OCI-LY3 (cell line): ENCODE results near the gene COX6B2.
A peak's percentile ranks its signal among the peaks of the same experiment; 100 is the strongest.

Experiments
- H2AFZ ChIP-seq: fragments of 200-600, 300-600 bp; shearing (Covaris generic); 2 replicates; pipeline ENCODE4 v1.6.0; 2014; ENCODE audit warnings: antibody characterized with exemption, low read depth, low read length
- H3K27ac ChIP-seq: fragments of 200-600, 300-600 bp; sonication (generic); 2 replicates; pipeline ENCODE4 v1.5.1; 2014; ENCODE audit warnings: mild to moderate bottlenecking, low read length, moderate library complexity, mixed read lengths
- H3K27me3 ChIP-seq: fragments of 200-600, 300-600 bp; sonication (generic); 2 replicates; pipeline ENCODE4 v1.6.1; 2014; ENCODE audit warnings: low read depth, low read length, mixed read lengths
- H3K36me3 ChIP-seq: fragments of 200-600, 300-600 bp; sonication (generic); replicated peaks from 2 replicates; pipeline ENCODE3; 2014; ENCODE audit warnings: low read depth, low read length, mixed read lengths
- H3K4me1 ChIP-seq: fragments of 300-600, 200-600 bp; sonication (generic); 2 replicates; pipeline ENCODE4 v1.6.1; 2014; ENCODE audit warnings: low read length, mixed read lengths
- H3K4me2 ChIP-seq: fragments of 200-600, 300-600 bp; sonication (generic); 2 replicates; pipeline ENCODE4 v1.6.1; 2014; ENCODE audit warnings: low read length, mixed read lengths
- H3K4me3 ChIP-seq: fragments of 300-600, 200-600 bp; sonication (generic); 2 replicates; pipeline ENCODE4 v1.5.1; 2014; ENCODE audit warnings: antibody characterized with exemption, mild to moderate bottlenecking, low read length, moderate library complexity
- H3K79me2 ChIP-seq: fragments of 300-600, 200-600 bp; shearing (Covaris generic); 2 replicates; pipeline ENCODE4 v1.6.1; 2014; ENCODE audit warnings: mild to moderate bottlenecking, low read length, mixed read lengths
- H3K9ac ChIP-seq: fragments of 300-600, 200-600 bp; shearing (Covaris generic); 2 replicates; pipeline ENCODE4 v1.6.0; 2014; ENCODE audit warnings: mild to moderate bottlenecking, low read length, moderate library complexity
- H3K9me3 ChIP-seq: fragments of 200-600, 300-600 bp; shearing (Covaris generic); 2 replicates; pipeline ENCODE4 v1.6.1; 2014; ENCODE audit warnings: low read length, mixed read lengths; ENCODE audit not compliant: insufficient read depth
- H4K20me1 ChIP-seq: fragments of 200-600, 300-600 bp; sonication (generic); 2 replicates; pipeline ENCODE4 v1.6.1; 2016; ENCODE audit warnings: low read length, mixed read lengths; ENCODE audit not compliant: insufficient read depth
- EZH2phosphoT487 ChIP-seq: fragments of 200-600 bp; shearing (Covaris generic); IDR thresholded peaks from 2 replicates; pipeline ENCODE4 v1.6.1; 2018; ENCODE audit warnings: antibody characterized with exemption, mixed run types, low read depth
- TF ChIP-seq, protein P1 (sequence below): fragments of 200-600, 300-600 bp; sonication (generic); IDR thresholded peaks from 2 replicates; pipeline ENCODE4 v1.5.1; 2014; ENCODE audit warnings: antibody characterized with exemption, low read length, low read depth

The COX6B2 gene

DNA sequence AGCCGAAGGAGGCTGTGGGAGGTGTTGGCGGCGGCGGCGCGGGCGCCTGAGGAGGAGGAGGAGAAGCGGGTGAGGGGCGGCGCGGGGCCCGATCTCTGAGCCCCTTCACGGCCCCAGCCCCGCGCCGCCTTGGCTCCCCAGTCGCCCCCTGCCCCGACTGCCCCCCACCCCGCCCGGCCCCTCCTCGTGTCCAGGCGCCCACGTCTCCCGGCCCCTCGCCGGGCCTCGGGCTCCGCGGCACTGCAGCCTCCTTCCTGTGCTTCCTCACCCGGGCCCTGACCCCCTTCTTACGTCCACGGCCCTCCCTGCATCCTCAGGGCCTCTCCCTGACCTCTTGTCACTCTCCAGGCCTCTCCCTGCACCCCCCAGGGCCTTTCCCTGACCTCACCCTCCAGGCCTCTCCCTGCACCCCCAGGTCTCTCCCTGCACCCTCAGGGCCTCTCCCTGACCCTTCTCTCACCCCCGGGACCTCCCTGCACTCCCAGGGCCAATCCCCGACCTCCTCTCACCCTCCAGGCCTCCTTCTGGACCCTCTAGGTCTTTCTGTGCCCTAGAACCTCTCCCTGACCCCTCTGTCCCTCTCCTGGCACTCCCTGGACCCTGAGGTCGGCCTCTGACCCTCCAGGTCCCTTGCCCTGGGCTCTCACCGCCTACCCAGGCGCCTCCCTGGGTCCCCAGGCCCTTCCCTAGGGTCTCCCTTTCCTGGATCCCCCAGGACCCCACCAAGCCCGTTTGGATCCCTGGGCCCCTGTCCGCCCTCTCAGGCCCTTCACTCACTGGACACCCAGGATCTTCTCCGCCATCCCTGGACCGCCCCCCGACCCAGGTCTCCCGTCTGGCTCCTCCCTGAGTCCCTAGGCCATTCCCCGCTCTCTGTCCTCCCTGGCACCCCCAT is 14.4 kb downstream of the COX6B2 start:
- H4K20me1 ChIP-seq: no peaks in the 10 kb centered on the region
- peaks cover 9% of the 10 kb centered on the region; the same call in 1 of the 2 replicates for H3K4me1 ChIP-seq
- no peaks in the 10 kb centered on the region for H3K9me3 ChIP-seq
- peak overlapping the region; percentile 87 for H3K4me2 ChIP-seq
- H2AFZ ChIP-seq: no peak overlapping the region
- peaks cover 8% of the 10 kb centered on the region; the same call in 1 of the 2 replicates for H3K79me2 ChIP-seq
- peak overlapping the region; percentile 94 for H3K9ac ChIP-seq
- H3K27ac ChIP-seq: peak overlapping the region; percentile 34
- peaks cover 8% of the 10 kb centered on the region; the same call in 1 of the 2 replicates for H3K27me3 ChIP-seq
- peaks cover 5% of the 10 kb centered on the region for H3K36me3 ChIP-seq
- TF ChIP-seq, protein P1, sequence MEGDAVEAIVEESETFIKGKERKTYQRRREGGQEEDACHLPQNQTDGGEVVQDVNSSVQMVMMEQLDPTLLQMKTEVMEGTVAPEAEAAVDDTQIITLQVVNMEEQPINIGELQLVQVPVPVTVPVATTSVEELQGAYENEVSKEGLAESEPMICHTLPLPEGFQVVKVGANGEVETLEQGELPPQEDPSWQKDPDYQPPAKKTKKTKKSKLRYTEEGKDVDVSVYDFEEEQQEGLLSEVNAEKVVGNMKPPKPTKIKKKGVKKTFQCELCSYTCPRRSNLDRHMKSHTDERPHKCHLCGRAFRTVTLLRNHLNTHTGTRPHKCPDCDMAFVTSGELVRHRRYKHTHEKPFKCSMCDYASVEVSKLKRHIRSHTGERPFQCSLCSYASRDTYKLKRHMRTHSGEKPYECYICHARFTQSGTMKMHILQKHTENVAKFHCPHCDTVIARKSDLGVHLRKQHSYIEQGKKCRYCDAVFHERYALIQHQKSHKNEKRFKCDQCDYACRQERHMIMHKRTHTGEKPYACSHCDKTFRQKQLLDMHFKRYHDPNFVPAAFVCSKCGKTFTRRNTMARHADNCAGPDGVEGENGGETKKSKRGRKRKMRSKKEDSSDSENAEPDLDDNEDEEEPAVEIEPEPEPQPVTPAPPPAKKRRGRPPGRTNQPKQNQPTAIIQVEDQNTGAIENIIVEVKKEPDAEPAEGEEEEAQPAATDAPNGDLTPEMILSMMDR: no peak
- TF ChIP-seq EZH2phosphoT487: no peak
- H3K4me3 ChIP-seq: peak overlapping the region; percentile 96

DNA sequence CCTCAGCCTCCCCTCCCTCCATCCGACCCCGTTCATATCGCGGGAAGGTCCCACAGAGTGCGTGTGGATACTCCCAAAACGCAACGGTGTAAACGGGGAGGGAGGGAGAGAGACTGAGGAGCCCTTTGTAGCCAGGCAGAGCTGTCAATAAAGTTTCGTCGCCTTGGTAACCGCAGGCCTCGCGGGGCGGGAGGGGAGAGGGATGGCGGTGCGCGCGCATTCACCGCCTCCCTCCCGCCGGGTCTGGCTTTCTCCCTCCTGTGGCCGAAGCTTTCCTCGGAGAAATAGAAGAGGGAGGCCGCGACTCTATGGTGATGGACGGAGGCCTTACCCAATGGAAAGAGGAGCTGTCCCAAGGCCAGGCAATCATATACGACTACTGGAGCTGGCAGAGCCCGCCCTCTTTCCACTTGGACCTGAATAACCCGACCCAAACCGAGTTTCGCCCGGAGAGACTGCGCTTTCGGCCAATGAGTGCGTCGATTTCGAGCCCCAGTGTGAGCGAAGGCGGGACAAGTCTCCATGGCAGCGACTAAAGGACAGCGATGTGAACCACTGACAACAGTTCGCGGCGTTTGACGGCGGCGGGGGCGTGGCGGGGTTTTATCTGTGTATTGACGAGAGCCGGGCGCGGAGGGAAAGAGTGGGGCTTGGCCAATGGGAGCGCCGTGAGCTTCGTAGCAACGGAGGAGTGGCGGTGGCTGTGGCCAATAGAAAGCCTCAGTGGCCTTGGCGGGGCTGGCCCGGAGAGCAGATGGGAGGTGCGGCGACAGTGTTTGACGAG is 15.2 kb downstream of the COX6B2 start, which contains the start of gene KMT5C:
Gene KMT5C (plus strand): TSS at position 772 of the 784 bp plus-strand sequence. CDS start 2,061 bp downstream, outside the sequence.
- Histone ChIP-seq H2AFZ (peak within 1 kb of the TSS; percentile 100), H3K79me2 (peaks cover 8% of the 10 kb centered on the region; the same call in 1 of the 2 replicates), H3K4me1 (peaks cover 9% of the 10 kb centered on the region; the same call in 1 of the 2 replicates), H3K4me3 (peak within 1 kb of the TSS; percentile 96), H3K9me3 (no peaks in the 10 kb centered on the region), H3K27ac (peak within 1 kb of the TSS; percentile 63), H4K20me1 (no peaks in the 10 kb centered on the region), H3K36me3 (peaks cover 5% of the 10 kb centered on the region), H3K4me2 (peak within 1 kb of the TSS; percentile 96), H3K27me3 (peaks cover 8% of the 10 kb centered on the region; the same call in 1 of the 2 replicates), H3K9ac (peak within 1 kb of the TSS; percentile 94)
- TF ChIP-seq, protein P1: no peak
- TF ChIP-seq EZH2phosphoT487: no peak

DNA sequence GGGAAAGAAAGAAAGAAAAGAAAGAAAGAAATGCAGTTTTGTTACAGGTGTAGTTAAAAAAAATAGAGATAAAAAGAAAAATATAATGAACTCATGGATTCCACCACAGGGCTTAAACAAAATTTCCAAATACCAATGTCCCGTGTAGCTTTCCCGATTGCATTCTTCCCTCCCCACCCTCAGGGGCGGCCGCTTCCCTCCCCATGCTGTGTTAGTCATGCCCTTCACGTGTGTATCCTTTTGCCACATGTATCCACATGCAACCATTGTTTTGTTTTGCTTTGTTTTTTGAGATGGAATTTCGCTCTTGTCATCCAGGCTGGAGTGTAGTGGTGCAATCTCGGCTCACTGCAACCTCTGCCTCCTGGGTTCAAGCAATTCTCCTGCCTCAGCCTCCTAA is 18.4 kb downstream of the COX6B2 start:
- Histone ChIP-seq H2AFZ (no peak overlapping the region), H3K27me3 (peaks cover 20% of the 10 kb centered on the region; the same call in 1 of the 2 replicates), H4K20me1 (no peaks in the 10 kb centered on the region), H3K36me3 (no peaks in the 10 kb centered on the region), H3K4me1 (peaks cover 7% of the 10 kb centered on the region; the same call in 1 of the 2 replicates), H3K9ac (no peak overlapping the region), H3K4me2 (no peak overlapping the region), H3K27ac (no peak overlapping the region), H3K9me3 (no peaks in the 10 kb centered on the region), H3K4me3 (no peak overlapping the region), H3K79me2 (peaks cover 8% of the 10 kb centered on the region; the same call in 1 of the 2 replicates)
- TF ChIP-seq EZH2phosphoT487: no peak
- TF ChIP-seq, protein P1: no peak
